SK-N-SH (cell line): Measurements from ENCODE around the gene PIK3R5.

ENCODE experiments used
- CHD2 ChIP-seq: fragments of 150-350 bp; IDR thresholded peaks from 2 replicates; pipeline ENCODE4 v1.6.1; 2018; ENCODE audit warnings: low read length; ENCODE audit not compliant: partially characterized antibody
- EP300 ChIP-seq, 2 experiments: IDR thresholded peaks; 2 replicates each; pipeline versions ENCODE4 v1.4.0 to v1.6.1; 2012; ENCODE audit warnings: borderline replicate concordance in 1 of 2, low read depth in 1 of 2, low read length in 1 of 2
- FOXJ3 ChIP-seq: sonication (generic); formaldehyde crosslinking; IDR thresholded peaks from 2 replicates; pipeline ENCODE4 v1.5.1; 2020; ENCODE audit warnings: mild to moderate bottlenecking, missing genetic modification reagents
- MXI1 ChIP-seq: IDR thresholded peaks from 2 replicates; pipeline ENCODE4 v1.6.1; 2012; ENCODE audit warnings: mild to moderate bottlenecking, low read depth, low read length, improper control_type of control experiment
- POLR2AphosphoS5 ChIP-seq: IDR thresholded peaks from 2 replicates; pipeline ENCODE4 v1.6.1; 2012; ENCODE audit warnings: low read depth, low read length
- RAD21 ChIP-seq: IDR thresholded peaks from 2 replicates; pipeline ENCODE4 v1.6.1; 2012; ENCODE audit warnings: mild to moderate bottlenecking, low read length
- RCOR1 ChIP-seq: fragments of 150-350 bp; IDR thresholded peaks from 2 replicates; pipeline ENCODE4 v1.6.1; 2017; ENCODE audit warnings: antibody characterized with exemption, low read length
- SMC3 ChIP-seq: IDR thresholded peaks from 2 replicates; pipeline ENCODE4 v1.6.1; 2012; ENCODE audit warnings: low read depth, low read length, improper control_type of control experiment
- TF ChIP-seq, protein P1 (sequence below): fragments of 200-600 bp; sonication (generic); IDR thresholded peaks from 2 replicates; pipeline ENCODE4 v1.6.1; 2017; ENCODE audit warnings: antibody characterized with exemption, mild to moderate bottlenecking, moderate library complexity
- TF ChIP-seq, protein P2 (sequence below): IDR thresholded peaks from 2 replicates; pipeline ENCODE4 v1.4.0; 2012; ENCODE audit warnings: low read depth
- TF ChIP-seq, protein P3 (sequence below): IDR thresholded peaks from 2 replicates; pipeline ENCODE4; 2012

DNA sequence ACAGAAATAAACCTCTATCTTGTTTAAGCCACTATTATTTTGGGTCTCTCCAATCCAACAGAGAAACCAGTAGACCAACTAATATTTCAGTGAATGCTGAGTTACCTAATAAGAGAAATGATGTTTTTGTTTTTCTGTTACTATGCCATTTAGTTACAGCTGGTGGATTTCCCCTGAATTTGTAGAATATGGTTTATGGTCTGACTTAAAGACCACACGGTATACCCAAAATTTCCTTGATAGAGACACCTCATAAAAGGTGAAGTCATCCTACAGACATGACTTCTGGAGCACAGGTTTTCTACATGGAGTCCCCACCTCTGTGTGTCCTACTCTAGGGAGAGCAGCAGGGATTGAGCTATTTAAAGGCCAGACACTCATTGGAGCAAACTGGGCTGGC, 13.3 kb downstream of the PIK3R5 start:
- TF ChIP-seq POLR2AphosphoS5 (no peak), RAD21 (no peak), RCOR1 (no peak), CHD2 (no peak), EP300 (IDR thresholded peaks at IDR 0.05; ENCODE audit: borderline replicate concordance in 1 of 2, low read depth in 1 of 2, low read length in 1 of 2) (no peak), SMC3 (no peak), MXI1 (no peak), FOXJ3 (CRISPR knock-in tag) (no peak)
- TF ChIP-seq, protein P1, sequence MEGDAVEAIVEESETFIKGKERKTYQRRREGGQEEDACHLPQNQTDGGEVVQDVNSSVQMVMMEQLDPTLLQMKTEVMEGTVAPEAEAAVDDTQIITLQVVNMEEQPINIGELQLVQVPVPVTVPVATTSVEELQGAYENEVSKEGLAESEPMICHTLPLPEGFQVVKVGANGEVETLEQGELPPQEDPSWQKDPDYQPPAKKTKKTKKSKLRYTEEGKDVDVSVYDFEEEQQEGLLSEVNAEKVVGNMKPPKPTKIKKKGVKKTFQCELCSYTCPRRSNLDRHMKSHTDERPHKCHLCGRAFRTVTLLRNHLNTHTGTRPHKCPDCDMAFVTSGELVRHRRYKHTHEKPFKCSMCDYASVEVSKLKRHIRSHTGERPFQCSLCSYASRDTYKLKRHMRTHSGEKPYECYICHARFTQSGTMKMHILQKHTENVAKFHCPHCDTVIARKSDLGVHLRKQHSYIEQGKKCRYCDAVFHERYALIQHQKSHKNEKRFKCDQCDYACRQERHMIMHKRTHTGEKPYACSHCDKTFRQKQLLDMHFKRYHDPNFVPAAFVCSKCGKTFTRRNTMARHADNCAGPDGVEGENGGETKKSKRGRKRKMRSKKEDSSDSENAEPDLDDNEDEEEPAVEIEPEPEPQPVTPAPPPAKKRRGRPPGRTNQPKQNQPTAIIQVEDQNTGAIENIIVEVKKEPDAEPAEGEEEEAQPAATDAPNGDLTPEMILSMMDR: no peak
- TF ChIP-seq, protein P2, sequence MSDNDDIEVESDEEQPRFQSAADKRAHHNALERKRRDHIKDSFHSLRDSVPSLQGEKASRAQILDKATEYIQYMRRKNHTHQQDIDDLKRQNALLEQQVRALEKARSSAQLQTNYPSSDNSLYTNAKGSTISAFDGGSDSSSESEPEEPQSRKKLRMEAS: no peak
- TF ChIP-seq, protein P3, sequence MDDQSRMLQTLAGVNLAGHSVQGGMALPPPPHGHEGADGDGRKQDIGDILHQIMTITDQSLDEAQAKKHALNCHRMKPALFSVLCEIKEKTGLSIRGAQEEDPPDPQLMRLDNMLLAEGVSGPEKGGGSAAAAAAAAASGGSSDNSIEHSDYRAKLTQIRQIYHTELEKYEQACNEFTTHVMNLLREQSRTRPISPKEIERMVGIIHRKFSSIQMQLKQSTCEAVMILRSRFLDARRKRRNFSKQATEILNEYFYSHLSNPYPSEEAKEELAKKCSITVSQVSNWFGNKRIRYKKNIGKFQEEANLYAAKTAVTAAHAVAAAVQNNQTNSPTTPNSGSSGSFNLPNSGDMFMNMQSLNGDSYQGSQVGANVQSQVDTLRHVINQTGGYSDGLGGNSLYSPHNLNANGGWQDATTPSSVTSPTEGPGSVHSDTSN: no peak
